BJ (cell line): ENCODE results near the gene CCDC91. TPM values are rescaled to one million over a fixed set of nuclear protein-coding genes. Genes with fewer than 3 reads are reported as not detected.

ENCODE experiments used
- CTCF ChIA-PET: fragments of 350-600 bp; formaldehyde crosslinking; extraction: SDS; loops from one replicate; lab custom pipeline; 2021; ENCODE audit warnings: antibody characterized with exemption, inconsistent platforms; lab: Yijun Ruan, JAX
- POLR2A ChIA-PET: fragments of 300-600 bp; sonication (Branson Sonifier 250); formaldehyde crosslinking; extraction: SDS; loops from one replicate; lab custom pipeline; 2021; ENCODE audit warnings: antibody characterized with exemption; lab: Charles Lee
- DNase-seq: peaks from one replicate; pipeline ENCODE4 v3.0.0-alpha.2; 2011; ENCODE audit warnings: low read depth
- H3K27me3 ChIP-seq: 2 replicates; pipeline ENCODE4 v1.6.0; 2011; ENCODE audit warnings: low read length; ENCODE audit not compliant: control insufficient read depth, insufficient read depth
- H3K36me3 ChIP-seq: 2 replicates; pipeline ENCODE4 v1.5.1; 2011; ENCODE audit warnings: low read length; ENCODE audit not compliant: control insufficient read depth, insufficient read depth
- H3K4me3 ChIP-seq: 2 replicates; pipeline ENCODE4 v1.5.1; 2011; ENCODE audit warnings: low read depth, mild to moderate bottlenecking, control low read depth, low read length
- CTCF ChIP-seq: IDR thresholded peaks from 2 replicates; pipeline ENCODE4 v1.5.1; 2011; ENCODE audit warnings: low read depth, mild to moderate bottlenecking, control low read depth, inconsistent platforms, low read length, moderate library complexity; ENCODE audit not compliant: insufficient read depth
- polyA plus RNA-seq: library from polyadenylated mRNA; depleted of rRNA; stranded (reverse); fragments of >200 nt; gene quantifications from 2 replicates; pipeline ENCODE4 v1.2.3, GENCODE V29; 2011

CCDC91 gene
- polyA plus RNA-seq, 1 experiment = 11.9 TPM

DNA sequence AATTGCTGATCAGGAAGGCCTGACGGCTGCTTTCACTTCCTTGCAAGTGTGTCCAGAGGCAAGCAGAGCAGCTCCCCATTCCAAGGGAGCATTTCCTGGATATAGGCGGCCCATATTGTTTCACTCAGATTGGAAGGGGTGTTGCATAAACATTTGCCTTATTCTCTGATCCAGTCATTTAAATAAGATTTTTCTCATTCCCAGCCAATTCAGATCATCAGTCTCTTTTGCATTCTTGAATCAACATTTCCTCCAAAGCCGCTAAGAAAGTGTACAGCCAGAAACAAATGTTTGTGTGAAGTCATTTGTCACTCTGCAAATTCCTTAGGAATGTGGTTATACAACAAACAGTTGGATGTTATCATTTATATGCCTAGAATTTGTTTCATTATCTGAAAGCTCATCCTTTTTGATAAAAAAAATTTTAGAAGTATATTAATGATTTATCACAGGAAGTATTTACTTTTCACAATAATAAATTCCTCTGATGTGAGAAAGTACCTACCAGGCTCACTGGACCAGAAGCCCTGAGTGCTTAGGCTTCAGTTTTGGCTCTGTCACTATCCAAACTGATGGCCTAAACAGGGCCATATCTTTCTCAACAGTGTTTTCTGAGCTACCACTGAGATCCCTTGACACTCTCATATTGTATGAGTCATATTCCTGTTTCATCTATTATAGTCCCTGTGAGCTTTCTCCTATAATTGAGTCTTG, 379.6 kb downstream of the CCDC91 start:
- POLR2A ChIA-PET = interaction anchor here (0.6 kb wide), 2 partner anchors 103 to 199 kb away, joined by 3 to 4 read pairs; no protein-coding TSS in a partner anchor
- Histone ChIP-seq H3K27me3 (no peaks in the 10 kb centered on the region), H3K4me3 (no peak overlapping the region), H3K36me3 (no peaks in the 10 kb centered on the region)
- TF ChIP-seq CTCF = no peak
- DNase-seq = peak; percentile 88
- CTCF ChIA-PET = interaction anchor here (1.5 kb wide), 1 partner anchor 303 kb away, joined by 3 read pairs; no protein-coding TSS in a partner anchor

- H3K36me3 ChIP-seq = no peaks in the 10 kb centered on the region
- no peak for TF ChIP-seq CTCF
- ChIA-PET CTCF (interaction anchor here (1.5 kb wide), 1 partner anchor 302 kb away, joined by 3 read pairs; no protein-coding TSS in a partner anchor), POLR2A (no interaction called here)
- no peak overlapping the region for H3K4me3 ChIP-seq
- H3K27me3 ChIP-seq = no peaks in the 10 kb centered on the region
- DNase-seq = no peak
Observed at GRCh38 chr12:28570811-28571210, 380.6 kb downstream of the CCDC91 start.

- no peak for DNase-seq
- POLR2A ChIA-PET = no interaction called here
- TF ChIP-seq CTCF = no peak
- no peaks in the 10 kb centered on the region for H3K27me3 ChIP-seq
- H3K4me3 ChIP-seq = no peak overlapping the region
- no peaks in the 10 kb centered on the region for H3K36me3 ChIP-seq
- CTCF ChIA-PET = interaction anchor here (1.1 kb wide), 1 partner anchor 9 kb away, joined by 3 read pairs; no protein-coding TSS in a partner anchor
Observed at GRCh38 chr12:28574746-28575592, 384.7 kb downstream of the CCDC91 start.

GRCh38 chr12:28575593-28576205, 385.4 kb downstream of the CCDC91 start:
- no peak for TF ChIP-seq CTCF
- no peaks in the 10 kb centered on the region; the same call in 1 of the 2 replicates for H3K27me3 ChIP-seq
- ChIA-PET POLR2A (no interaction called here), CTCF (interaction anchor here (1.1 kb wide), 1 partner anchor 8 kb away, joined by 3 read pairs; no protein-coding TSS in a partner anchor)
- H3K36me3 ChIP-seq = no peaks in the 10 kb centered on the region
- H3K4me3 ChIP-seq = no peak overlapping the region
- DNase-seq = no peak
